ENCODE data around the gene NTM.

NTM gene

GRCh38 chr11:131773626-131774025 is 403.2 kb downstream of the NTM start:
- no peaks in the 10 kb centered on the region for H3K4me1 Mint-ChIP-seq
- DNase-seq (ENCODE audit: low spot score in 2 of 2) (no peak), ATAC-seq (replicated peaks; ENCODE audit: extremely low read depth, poor library complexity, severe bottlenecking) (no peak)
- no peaks in the 10 kb centered on the region for H3K9me3 Mint-ChIP-seq
- H3K27ac Mint-ChIP-seq (ENCODE audit: low read depth): no peak overlapping the region
- no peaks in the 10 kb centered on the region for H3K36me3 Mint-ChIP-seq (ENCODE audit: insufficient read depth)
- H3K27me3 Mint-ChIP-seq: no peaks in the 10 kb centered on the region
- no peak overlapping the region for H3K4me3 Mint-ChIP-seq

GRCh38 chr11:131776211-131776610 is 405.8 kb downstream of the NTM start:
- Mint-ChIP-seq H3K36me3 (ENCODE audit: insufficient read depth) (no peaks in the 10 kb centered on the region), H3K4me3 (no peak overlapping the region), H3K4me1 (no peaks in the 10 kb centered on the region), H3K9me3 (peaks cover 9% of the 10 kb centered on the region), H3K27me3 (no peaks in the 10 kb centered on the region), H3K27ac (ENCODE audit: low read depth) (no peak overlapping the region)
- no peak for ATAC-seq (replicated peaks; ENCODE audit: extremely low read depth, poor library complexity, severe bottlenecking)
- no peak for DNase-seq (ENCODE audit: low spot score in 2 of 2)

- ATAC-seq (replicated peaks; ENCODE audit: extremely low read depth, poor library complexity, severe bottlenecking) (no peak), DNase-seq (ENCODE audit: low spot score in 2 of 2) (no peak)
- H3K36me3 Mint-ChIP-seq (ENCODE audit: insufficient read depth): no peaks in the 10 kb centered on the region
- H3K27ac Mint-ChIP-seq (ENCODE audit: low read depth): no peak overlapping the region
- peaks cover 10% of the 10 kb centered on the region for H3K9me3 Mint-ChIP-seq
- H3K4me3 Mint-ChIP-seq: no peak overlapping the region
- H3K27me3 Mint-ChIP-seq: no peaks in the 10 kb centered on the region
- H3K4me1 Mint-ChIP-seq: no peaks in the 10 kb centered on the region
These were observed 415.4 kb downstream of the NTM start for GRCh38 chr11:131785801-131786200.

GRCh38 chr11:131787119-131787518 is 416.7 kb downstream of the NTM start:
- no peak for DNase-seq (ENCODE audit: low spot score in 2 of 2)
- no peak for ATAC-seq (replicated peaks; ENCODE audit: extremely low read depth, poor library complexity, severe bottlenecking)
- Mint-ChIP-seq H3K36me3 (ENCODE audit: insufficient read depth) (no peaks in the 10 kb centered on the region), H3K4me3 (no peak overlapping the region), H3K4me1 (no peaks in the 10 kb centered on the region), H3K27ac (ENCODE audit: low read depth) (no peak overlapping the region), H3K27me3 (no peaks in the 10 kb centered on the region), H3K9me3 (peaks cover 10% of the 10 kb centered on the region)

GRCh38 chr11:131790586-131790985 is 420.2 kb downstream of the NTM start:
- peaks cover 18% of the 10 kb centered on the region for H3K9me3 Mint-ChIP-seq
- no peaks in the 10 kb centered on the region for H3K4me1 Mint-ChIP-seq
- no peak for ATAC-seq (replicated peaks; ENCODE audit: extremely low read depth, poor library complexity, severe bottlenecking)
- no peak overlapping the region for H3K27ac Mint-ChIP-seq (ENCODE audit: low read depth)
- H3K4me3 Mint-ChIP-seq: no peak overlapping the region
- no peaks in the 10 kb centered on the region for H3K36me3 Mint-ChIP-seq (ENCODE audit: insufficient read depth)
- no peaks in the 10 kb centered on the region for H3K27me3 Mint-ChIP-seq
- no peak for DNase-seq (ENCODE audit: low spot score in 2 of 2)

GRCh38 chr11:131792243-131792642 is 421.8 kb downstream of the NTM start:
- H3K4me3 Mint-ChIP-seq: no peak overlapping the region
- H3K36me3 Mint-ChIP-seq (ENCODE audit: insufficient read depth): no peaks in the 10 kb centered on the region
- H3K27ac Mint-ChIP-seq (ENCODE audit: low read depth): no peak overlapping the region
- H3K4me1 Mint-ChIP-seq: no peaks in the 10 kb centered on the region
- peaks cover 23% of the 10 kb centered on the region for H3K9me3 Mint-ChIP-seq
- DNase-seq (ENCODE audit: low spot score in 2 of 2) (no peak), ATAC-seq (replicated peaks; ENCODE audit: extremely low read depth, poor library complexity, severe bottlenecking) (no peak)
- no peaks in the 10 kb centered on the region for H3K27me3 Mint-ChIP-seq

GRCh38 chr11:131796089-131796488 is 425.7 kb downstream of the NTM start:
- no peaks in the 10 kb centered on the region for H3K36me3 Mint-ChIP-seq (ENCODE audit: insufficient read depth)
- H3K9me3 Mint-ChIP-seq: peaks cover 12% of the 10 kb centered on the region
- no peak overlapping the region for H3K4me3 Mint-ChIP-seq
- no peak for ATAC-seq (replicated peaks; ENCODE audit: extremely low read depth, poor library complexity, severe bottlenecking)
- no peaks in the 10 kb centered on the region for H3K27me3 Mint-ChIP-seq
- H3K27ac Mint-ChIP-seq (ENCODE audit: low read depth): no peak overlapping the region
- no peaks in the 10 kb centered on the region for H3K4me1 Mint-ChIP-seq
- no peak for DNase-seq (ENCODE audit: low spot score in 2 of 2)

GRCh38 chr11:131796541-131796940 is 426.1 kb downstream of the NTM start:
- ATAC-seq (replicated peaks; ENCODE audit: extremely low read depth, poor library complexity, severe bottlenecking) (no peak), DNase-seq (ENCODE audit: low spot score in 2 of 2) (no peak)
- Mint-ChIP-seq H3K27me3 (no peaks in the 10 kb centered on the region), H3K36me3 (ENCODE audit: insufficient read depth) (no peaks in the 10 kb centered on the region), H3K4me1 (no peaks in the 10 kb centered on the region), H3K27ac (ENCODE audit: low read depth) (no peak overlapping the region), H3K9me3 (peaks cover 12% of the 10 kb centered on the region), H3K4me3 (no peak overlapping the region)

- DNase-seq (ENCODE audit: low spot score in 2 of 2) (no peak), ATAC-seq (replicated peaks; ENCODE audit: extremely low read depth, poor library complexity, severe bottlenecking) (no peak)
- no peaks in the 10 kb centered on the region for H3K4me1 Mint-ChIP-seq
- no peaks in the 10 kb centered on the region for H3K27me3 Mint-ChIP-seq
- no peak overlapping the region for H3K27ac Mint-ChIP-seq (ENCODE audit: low read depth)
- H3K9me3 Mint-ChIP-seq: peaks cover 19% of the 10 kb centered on the region
- no peaks in the 10 kb centered on the region for H3K36me3 Mint-ChIP-seq (ENCODE audit: insufficient read depth)
- no peak overlapping the region for H3K4me3 Mint-ChIP-seq
These were observed 430.0 kb downstream of the NTM start for GRCh38 chr11:131800452-131800851.

GRCh38 chr11:131802440-131803115 is 432.2 kb downstream of the NTM start:
- Mint-ChIP-seq H3K27ac (ENCODE audit: low read depth) (no peak overlapping the region), H3K27me3 (no peaks in the 10 kb centered on the region), H3K4me3 (no peak overlapping the region), H3K36me3 (ENCODE audit: insufficient read depth) (no peaks in the 10 kb centered on the region), H3K4me1 (no peaks in the 10 kb centered on the region), H3K9me3 (peaks cover 19% of the 10 kb centered on the region)
- ATAC-seq (replicated peaks; ENCODE audit: extremely low read depth, poor library complexity, severe bottlenecking): no peak
- DNase-seq (ENCODE audit: low spot score in 2 of 2): no peak

- Mint-ChIP-seq H3K36me3 (ENCODE audit: insufficient read depth) (no peaks in the 10 kb centered on the region), H3K9me3 (peaks cover 19% of the 10 kb centered on the region), H3K27ac (ENCODE audit: low read depth) (no peak overlapping the region), H3K27me3 (no peaks in the 10 kb centered on the region), H3K4me3 (no peak overlapping the region), H3K4me1 (no peaks in the 10 kb centered on the region)
- ATAC-seq (replicated peaks; ENCODE audit: extremely low read depth, poor library complexity, severe bottlenecking) (no peak), DNase-seq (ENCODE audit: low spot score in 2 of 2) (no peak)
These were observed 437.5 kb downstream of the NTM start for GRCh38 chr11:131807876-131808275.

GRCh38 chr11:131808470-131808869 is 438.1 kb downstream of the NTM start:
- Mint-ChIP-seq H3K4me3 (no peak overlapping the region), H3K27ac (ENCODE audit: low read depth) (no peak overlapping the region), H3K4me1 (no peaks in the 10 kb centered on the region), H3K27me3 (no peaks in the 10 kb centered on the region), H3K9me3 (peaks cover 18% of the 10 kb centered on the region), H3K36me3 (ENCODE audit: insufficient read depth) (no peaks in the 10 kb centered on the region)
- ATAC-seq (replicated peaks; ENCODE audit: extremely low read depth, poor library complexity, severe bottlenecking) (no peak), DNase-seq (ENCODE audit: low spot score in 2 of 2) (no peak)

GRCh38 chr11:131809203-131809918 is 438.9 kb downstream of the NTM start:
- Mint-ChIP-seq H3K4me1 (no peaks in the 10 kb centered on the region), H3K36me3 (ENCODE audit: insufficient read depth) (no peaks in the 10 kb centered on the region), H3K27me3 (no peaks in the 10 kb centered on the region), H3K9me3 (peaks cover 10% of the 10 kb centered on the region), H3K4me3 (no peak overlapping the region), H3K27ac (ENCODE audit: low read depth) (no peak overlapping the region)
- DNase-seq (ENCODE audit: low spot score in 2 of 2) (no peak), ATAC-seq (replicated peaks; ENCODE audit: extremely low read depth, poor library complexity, severe bottlenecking) (no peak)

Data from central memory CD8-positive, alpha-beta T cell (primary cell).